BLaER1 treated with 17β-estradiol and CSF1 and Interleukin-3, amounts not matched to agents 10 nM and 100 nM (cell line): ENCODE data around the gene BLCAP.
A peak's percentile ranks its signal among the peaks of the same experiment; 100 is the strongest.
"Not testable (repeated sequence)": the region's sequence is repeated elsewhere in the genome, so short reads cannot be mapped to it uniquely, and the experiment has no call there.

Experiments
- H3K27ac ChIP-seq, 11 experiments: shearing (Covaris generic); formaldehyde crosslinking; 2 replicates each; pipeline ENCODE4 v1.8.1; 2022
- H3K27me3 ChIP-seq, 11 experiments: shearing (Covaris generic); formaldehyde crosslinking; 2 replicates each; pipeline ENCODE4 v1.8.1; 2022
- H3K36me3 ChIP-seq, 11 experiments: shearing (Covaris generic); formaldehyde crosslinking; 2 replicates each; pipeline ENCODE4 v1.8.1; 2022
- H3K4me1 ChIP-seq, 10 experiments: shearing (Covaris generic); formaldehyde crosslinking; 2 replicates each; pipeline ENCODE4 v1.8.1; 2022
- H3K4me2 ChIP-seq, 11 experiments: shearing (Covaris generic); formaldehyde crosslinking; 2 replicates each; pipeline ENCODE4 v1.8.1; 2022
- H3K4me3 ChIP-seq, 10 experiments: shearing (Covaris generic); formaldehyde crosslinking; 2 replicates each; pipeline ENCODE4 v1.8.1; 2022
- H3K9ac ChIP-seq, 11 experiments: shearing (Covaris generic); formaldehyde crosslinking; 2 replicates each; pipeline ENCODE4 v1.8.1; 2022
- H3K9me3 ChIP-seq, 11 experiments: shearing (Covaris generic); formaldehyde crosslinking; replicated peaks in 1 of 11; 2 replicates each; pipeline ENCODE4 v1.8.1; 2022
- H4K20me1 ChIP-seq, 11 experiments: shearing (Covaris generic); formaldehyde crosslinking; 2 replicates each; pipeline ENCODE4 v1.8.1; 2022
- Cebpa-rat ChIP-seq, 11 experiments: shearing (Covaris generic); IDR thresholded peaks; 2 replicates each; pipeline ENCODE4 v1.8.1; 2022

Gene BLCAP

DNA sequence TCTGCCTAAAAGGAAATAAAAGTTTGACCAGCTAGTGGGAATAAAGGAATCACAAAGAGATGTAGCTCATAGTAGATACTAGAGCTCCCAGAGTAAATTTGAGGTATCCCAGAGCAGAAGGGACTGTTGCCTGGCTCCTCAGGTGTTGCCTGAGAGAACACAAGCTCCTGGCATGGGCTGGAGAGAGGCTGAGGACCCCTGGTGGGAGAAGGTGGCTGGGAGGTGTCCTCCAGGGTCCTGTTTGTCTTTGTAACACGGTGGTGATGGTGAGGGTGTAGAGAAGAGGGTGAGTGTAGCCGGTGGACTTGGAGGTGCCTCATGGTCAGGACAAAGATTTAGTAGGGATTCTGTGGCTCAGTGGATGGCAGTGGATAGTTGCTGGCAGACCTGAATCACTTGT is 34.7 kb downstream of the BLCAP start:
- Histone ChIP-seq H3K4me1 (peaks cover 0 to 5% (median 0%) of the 10 kb centered on the region in 10 experiments; a peak in 1 of 20 replicates), H3K4me3 (no peak overlapping the region), H3K9ac (no peak overlapping the region), H4K20me1 (no peaks in the 10 kb centered on the region; a peak in 1 of 22 replicates), H3K36me3 (peaks cover 0 to 42% (median 0%) of the 10 kb centered on the region in 11 experiments; a peak in 5 of 22 replicates), H3K27ac (no peak overlapping the region), H3K4me2 (no peak overlapping the region), H3K9me3 (0 out of 22 replicates have a peak, but pooled peaks cover 0 to 4% (median 0%) of the 10 kb centered on the region in 11 experiments), H3K27me3 (no peaks in the 10 kb centered on the region)
- TF ChIP-seq Cebpa-rat (IDR thresholded peaks at IDR 0.05) = no peak

DNA sequence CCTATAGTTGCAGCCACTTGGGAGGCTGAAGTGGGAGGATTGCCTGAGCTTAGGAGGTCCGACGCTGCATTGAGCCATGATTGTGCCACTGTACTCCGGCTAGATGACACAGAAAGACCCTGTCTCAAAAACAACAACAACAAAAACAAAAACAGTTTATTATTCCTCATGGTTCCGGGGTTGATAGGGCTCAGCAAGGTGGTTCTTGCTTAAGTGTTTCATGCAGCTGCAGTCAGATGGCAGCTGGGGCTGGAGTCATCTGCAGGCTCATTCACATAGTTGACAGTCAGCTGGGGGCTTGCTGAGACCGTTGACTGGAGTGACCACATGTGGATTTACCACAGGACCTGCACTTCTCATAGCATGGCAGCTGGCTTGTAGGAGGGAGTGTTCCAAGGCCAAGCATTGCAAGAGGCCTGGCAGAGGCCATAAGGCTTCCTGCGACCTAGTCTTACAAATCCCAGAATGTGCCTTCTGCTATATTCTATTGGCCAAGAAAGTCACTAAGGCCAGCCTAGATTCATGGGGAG is 35.5 kb downstream of the BLCAP start:
- Histone ChIP-seq H3K4me2 (no peak overlapping the region), H3K4me1 (peaks cover 0 to 6% (median 4%) of the 10 kb centered on the region in 10 experiments; a peak in 12 of 20 replicates), H3K36me3 (peaks cover 0 to 42% (median 0%) of the 10 kb centered on the region in 11 experiments; a peak in 5 of 22 replicates), H3K27me3 (no peaks in the 10 kb centered on the region), H4K20me1 (no peaks in the 10 kb centered on the region; a peak in 1 of 22 replicates), H3K27ac (no peak overlapping the region), H3K9me3 (0 out of 22 replicates have a peak, but pooled peaks cover 0 to 4% (median 0%) of the 10 kb centered on the region in 11 experiments), H3K4me3 (no peak overlapping the region), H3K9ac (no peak overlapping the region)
- TF ChIP-seq Cebpa-rat (IDR thresholded peaks at IDR 0.05) = no peak

DNA sequence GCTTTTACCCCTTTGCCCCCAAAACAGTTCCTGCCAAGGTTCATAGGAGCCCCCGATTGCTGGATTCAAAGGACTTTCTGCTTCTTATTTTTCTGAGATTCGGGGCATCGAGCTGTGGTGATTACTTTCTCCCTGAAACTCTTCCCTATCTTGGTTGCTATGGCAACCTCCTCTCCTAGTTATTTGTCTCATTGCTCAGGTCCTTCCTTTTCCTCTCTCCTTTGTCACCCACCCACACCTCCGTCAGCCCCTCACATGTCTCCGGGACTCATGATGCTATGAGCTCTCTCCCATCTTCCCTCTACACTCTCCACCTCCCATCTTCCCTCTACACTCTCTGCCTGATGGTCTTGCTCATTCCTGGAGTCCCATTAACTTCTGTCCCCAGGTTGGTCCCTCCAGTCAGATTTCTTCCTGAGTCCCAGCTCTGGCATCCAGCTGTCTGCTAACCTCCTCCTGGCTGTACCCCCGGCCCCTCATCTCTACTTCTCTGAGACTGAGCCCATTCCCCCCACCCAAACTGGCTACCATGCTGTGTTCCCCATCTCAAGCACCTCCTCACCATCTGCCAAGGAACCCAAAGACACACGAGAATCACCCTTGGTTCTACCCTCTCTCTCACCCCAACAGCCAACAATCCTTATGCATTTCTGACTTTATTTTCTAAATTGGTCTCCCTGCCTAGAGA is 36.9 kb downstream of the BLCAP start:
- Histone ChIP-seq H3K27me3 (no peaks in the 10 kb centered on the region), H3K27ac (no peak overlapping the region)
- TF ChIP-seq Cebpa-rat (IDR thresholded peaks at IDR 0.05) = no peak

DNA sequence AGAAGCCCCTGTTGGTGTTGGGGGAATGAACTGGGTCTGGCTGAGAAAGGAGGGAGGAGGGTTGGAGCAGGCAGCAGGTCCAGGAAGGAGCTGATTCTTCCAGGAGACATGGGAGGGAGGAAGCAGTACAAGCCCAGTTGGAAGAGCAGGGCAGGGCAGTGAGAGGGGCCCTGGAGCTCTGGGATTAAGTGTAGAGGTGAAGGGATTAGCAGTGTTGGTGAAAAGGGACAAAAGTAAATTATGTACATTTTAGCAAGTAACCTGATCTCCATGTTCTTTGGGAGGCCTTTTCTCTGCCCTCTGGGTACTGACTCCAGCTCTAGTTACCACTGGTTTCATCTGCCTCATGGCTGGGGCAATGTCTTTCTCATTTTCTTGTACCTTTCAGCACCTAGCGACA is 41.5 kb downstream of the BLCAP start:
- H4K20me1 ChIP-seq, H3K36me3 ChIP-seq, H3K27ac ChIP-seq, H3K4me3 ChIP-seq, H3K4me2 ChIP-seq, H3K9ac ChIP-seq, H3K27me3 ChIP-seq: not testable (repeated sequence)
- Histone ChIP-seq H3K4me1 (peaks cover 6 to 12% (median 9%) of the 10 kb centered on the region in 10 experiments; a peak in 16 of 20 replicates), H3K9me3 (peaks cover 11 to 19% (median 12%) of the 10 kb centered on the region in 11 experiments; a peak in 21 of 22 replicates)

More for the DNA sequence above, 36.9 kb downstream of the BLCAP start:
- Histone ChIP-seq H3K4me2 (no peak overlapping the region), H3K9me3 (0 out of 22 replicates have a peak, but pooled peaks cover 0 to 4% (median 0%) of the 10 kb centered on the region in 11 experiments), H3K4me3 (no peak overlapping the region), H3K36me3 (peaks cover 0 to 41% (median 0%) of the 10 kb centered on the region in 11 experiments; a peak in 5 of 22 replicates), H3K9ac (no peak overlapping the region), H3K4me1 (peaks cover 0 to 12% (median 9%) of the 10 kb centered on the region in 10 experiments; a peak in 13 of 20 replicates), H4K20me1 (no peaks in the 10 kb centered on the region)

DNA sequence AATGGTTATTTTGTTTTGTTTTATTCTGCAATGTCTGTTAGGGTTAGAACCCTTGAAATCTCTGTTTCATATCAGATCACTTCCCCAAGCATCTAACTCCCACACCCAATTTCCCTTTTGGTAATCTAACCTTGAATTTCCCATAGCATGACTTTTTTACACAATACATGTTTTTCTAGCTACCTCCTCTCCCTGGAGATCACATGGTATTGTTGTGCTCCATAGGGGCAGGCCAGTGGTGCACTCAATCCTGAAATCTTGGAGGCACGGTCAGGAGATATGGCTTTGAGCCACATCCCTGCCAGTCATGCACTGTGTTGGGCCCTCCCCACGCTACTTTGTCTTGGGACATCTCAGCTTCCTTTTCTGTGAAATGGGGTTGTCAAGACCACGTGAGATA is 43.3 kb downstream of the BLCAP start:
- Histone ChIP-seq H3K27me3 (no peaks in the 10 kb centered on the region), H3K27ac (no peak overlapping the region), H3K36me3 (no peaks in the 10 kb centered on the region), H3K4me1 (peaks cover 6 to 12% (median 9%) of the 10 kb centered on the region in 10 experiments; a peak in 16 of 20 replicates), H4K20me1 (no peaks in the 10 kb centered on the region), H3K9ac (no peak overlapping the region), H3K4me3 (no peak overlapping the region), H3K9me3 (peaks cover 13 to 23% (median 16%) of the 10 kb centered on the region in 11 experiments; a peak in 21 of 22 replicates), H3K4me2 (peak overlapping the region in 2 of 11 experiments; percentile 9 to 30; a peak in 2 of 22 replicates)
- no peak for TF ChIP-seq Cebpa-rat (IDR thresholded peaks at IDR 0.05)

DNA sequence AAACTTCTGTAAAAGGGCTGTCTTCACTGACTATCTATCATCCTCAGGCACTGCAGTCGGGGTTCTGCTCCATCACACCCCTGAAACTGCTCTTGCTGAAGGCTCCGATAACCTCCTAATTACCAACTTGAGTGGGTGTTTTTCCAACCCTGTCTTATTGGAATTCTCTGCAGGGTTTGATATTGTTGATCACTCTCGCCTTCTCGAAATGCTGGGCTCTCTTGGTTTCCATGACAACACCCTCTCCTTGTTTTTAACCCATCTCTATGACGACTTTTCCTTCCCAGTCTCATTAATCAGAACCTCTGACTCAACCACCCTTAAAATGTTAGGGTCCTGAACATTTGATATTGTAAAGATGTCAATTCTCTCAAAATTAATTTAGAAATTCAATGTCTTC is 46.1 kb downstream of the BLCAP start:
- Histone ChIP-seq H4K20me1 (no peaks in the 10 kb centered on the region), H3K9ac (no peak overlapping the region), H3K4me2 (no peak overlapping the region), H3K36me3 (no peaks in the 10 kb centered on the region), H3K9me3 (peaks cover 13 to 23% (median 16%) of the 10 kb centered on the region in 11 experiments; a peak in 21 of 22 replicates), H3K27ac (no peak overlapping the region), H3K4me1 (peaks cover 0 to 8% (median 1%) of the 10 kb centered on the region in 10 experiments; a peak in 14 of 20 replicates), H3K27me3 (no peaks in the 10 kb centered on the region), H3K4me3 (no peak overlapping the region)
- no peak for TF ChIP-seq Cebpa-rat (IDR thresholded peaks at IDR 0.05)

DNA sequence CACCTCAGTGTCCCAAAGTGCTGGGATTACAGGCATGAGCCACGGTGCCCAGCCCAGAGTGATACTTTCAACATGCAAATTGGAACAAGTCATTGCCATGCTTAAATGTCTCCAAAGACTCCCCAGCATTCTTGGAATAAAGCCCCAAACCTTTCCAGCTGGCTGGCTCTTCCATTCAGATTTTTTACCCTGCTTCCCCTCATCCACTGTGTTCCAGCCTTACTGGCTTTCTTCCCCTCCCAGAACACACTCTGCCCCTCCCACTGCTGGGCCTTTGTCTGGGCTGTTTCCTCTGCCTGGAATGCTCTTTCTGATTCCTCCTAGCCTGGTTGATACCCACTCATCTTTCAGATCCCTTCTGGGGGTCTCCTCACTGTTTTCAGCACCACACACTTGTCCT is 46.8 kb downstream of the BLCAP start:
- no peak for TF ChIP-seq Cebpa-rat (IDR thresholded peaks at IDR 0.05)
- no peaks in the 10 kb centered on the region for H3K27me3 ChIP-seq
- H3K4me3 ChIP-seq = no peak overlapping the region
- H3K36me3 ChIP-seq = no peaks in the 10 kb centered on the region
- no peak overlapping the region for H3K27ac ChIP-seq
- peaks cover 13 to 23% (median 16%) of the 10 kb centered on the region in 11 experiments; a peak in 21 of 22 replicates for H3K9me3 ChIP-seq
- no peaks in the 10 kb centered on the region for H4K20me1 ChIP-seq
- peaks cover 0 to 8% (median 0%) of the 10 kb centered on the region in 10 experiments; a peak in 3 of 20 replicates for H3K4me1 ChIP-seq
- no peak overlapping the region for H3K9ac ChIP-seq
- no peak overlapping the region for H3K4me2 ChIP-seq

DNA sequence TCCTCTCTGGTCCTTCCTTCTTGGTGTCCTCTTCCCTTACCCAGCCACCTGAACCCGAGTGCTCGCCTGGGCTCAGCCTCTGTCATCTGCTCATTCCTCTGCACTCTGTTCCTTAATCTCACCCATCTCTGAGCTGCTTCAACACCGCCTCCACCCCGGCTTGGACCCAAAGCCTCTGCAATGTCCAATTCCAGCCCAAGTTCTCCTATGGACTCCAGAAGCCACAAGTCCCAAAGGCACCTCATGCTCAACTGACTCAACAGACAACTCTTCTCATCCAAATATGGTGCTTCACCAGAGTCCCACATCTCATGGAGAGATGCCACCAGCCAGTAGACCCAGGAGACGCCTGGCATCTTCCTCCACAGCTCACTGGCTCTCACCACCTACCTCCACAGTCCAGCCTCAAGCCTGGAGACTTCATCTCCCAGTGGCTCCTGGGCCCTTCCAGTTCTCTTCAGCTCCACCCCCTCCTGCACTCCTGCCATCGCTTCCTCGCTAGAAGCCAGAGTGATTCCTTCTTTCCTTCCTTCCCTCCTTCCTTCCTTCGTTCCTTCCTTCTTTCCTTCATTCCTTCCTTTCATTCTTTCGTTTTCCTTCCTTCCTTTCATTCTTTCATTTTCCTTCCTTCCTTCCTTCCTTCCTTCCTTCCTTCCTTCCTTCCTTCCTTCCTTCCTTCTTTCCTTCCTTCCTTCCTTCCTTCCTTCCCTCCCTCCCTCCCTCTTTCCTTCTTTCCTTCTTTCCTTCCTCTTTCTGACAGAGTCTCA is 47.6 kb downstream of the BLCAP start:
- no peak overlapping the region for H3K9ac ChIP-seq
- no peaks in the 10 kb centered on the region for H4K20me1 ChIP-seq
- no peaks in the 10 kb centered on the region for H3K27me3 ChIP-seq
- peaks cover 13 to 23% (median 16%) of the 10 kb centered on the region in 11 experiments; a peak in 21 of 22 replicates for H3K9me3 ChIP-seq
- TF ChIP-seq Cebpa-rat (IDR thresholded peaks at IDR 0.05) = no peak
- H3K4me1 ChIP-seq = peaks cover 3 to 8% (median 5%) of the 10 kb centered on the region in 10 experiments; a peak in 17 of 20 replicates
- no peaks in the 10 kb centered on the region for H3K36me3 ChIP-seq
- no peak overlapping the region for H3K4me3 ChIP-seq
- H3K4me2 ChIP-seq = no peak overlapping the region
- no peak overlapping the region for H3K27ac ChIP-seq

DNA sequence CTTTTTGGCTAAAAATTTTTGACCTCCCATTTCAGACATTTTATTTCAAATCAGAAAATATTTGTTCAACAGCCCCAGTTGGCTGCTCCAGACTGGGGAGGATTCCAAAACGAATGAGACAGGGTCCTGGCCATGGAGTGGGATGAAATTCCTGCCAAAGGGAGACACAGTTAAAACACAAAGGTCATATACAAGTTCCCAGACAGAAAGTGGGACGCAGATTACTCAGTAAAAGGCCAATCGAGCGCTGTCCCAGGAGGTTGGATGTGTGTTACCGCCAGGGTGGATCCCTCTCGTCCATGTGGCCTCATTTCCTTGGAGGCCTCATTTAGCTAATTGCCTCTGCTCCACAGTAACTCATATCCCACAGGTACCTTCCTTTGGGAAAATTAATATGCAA is 48.4 kb downstream of the BLCAP start:
- H4K20me1 ChIP-seq = no peaks in the 10 kb centered on the region
- H3K9me3 ChIP-seq = peaks cover 13 to 23% (median 16%) of the 10 kb centered on the region in 11 experiments; a peak in 21 of 22 replicates
- H3K4me2 ChIP-seq = no peak overlapping the region
- no peak overlapping the region for H3K4me3 ChIP-seq
- no peak overlapping the region for H3K27ac ChIP-seq
- no peaks in the 10 kb centered on the region for H3K36me3 ChIP-seq
- peaks cover 3 to 13% (median 11%) of the 10 kb centered on the region in 10 experiments; a peak in 17 of 20 replicates for H3K4me1 ChIP-seq
- H3K9ac ChIP-seq = no peak overlapping the region
- H3K27me3 ChIP-seq = no peaks in the 10 kb centered on the region
- no peak for TF ChIP-seq Cebpa-rat (IDR thresholded peaks at IDR 0.05)
